ENCODE data around the gene SLC27A4. TPM values are rescaled to one million over a fixed set of nuclear protein-coding genes. Genes with fewer than 3 reads are reported as not detected.

SLC27A4 gene
- total and polyA plus RNA-seq, 2 of the 13 experiments (the other 11 are each of a cell fraction or from before 2014, with no cell fraction given) = 10.6 to 18.8 TPM

- WGBS (ENCODE audit: low lambda C conversion rate) = over 99% methylated on average over 7 of the region's 10 CpGs
- Histone ChIP-seq H3K27me3 (ENCODE audit: control insufficient read depth in 1 of 2, insufficient read depth in 2 of 2, low read length in 2 of 2) (no peaks in the 10 kb centered on the region), H3K79me2 (ENCODE audit: insufficient read depth, low read length) (no peaks in the 10 kb centered on the region), H4K20me1 (ENCODE audit: insufficient read depth, low read length) (no peaks in the 10 kb centered on the region), H3K4me2 (ENCODE audit: low read depth, low read length) (no peak overlapping the region), H3K4me3 (replicated peaks in 1 of 3; ENCODE audit: insufficient read depth in 1 of 3, low read depth in 2 of 3, low read length in 3 of 3) (no peak overlapping the region), H3K27ac (ENCODE audit: extremely low read length, insufficient read depth, low read length) (no peak overlapping the region), H3K36me3 (replicated peaks in 1 of 2; ENCODE audit: control insufficient read depth in 1 of 2, insufficient read depth in 2 of 2, low read length in 2 of 2) (peaks cover 16 to 45% of the 10 kb centered on the region in 2 experiments), H3K9ac (ENCODE audit: insufficient read depth, low read depth, low read length) (no peak overlapping the region), H2AFZ (ENCODE audit: low read length) (no peak overlapping the region), H3K9me3 (ENCODE audit: low read length) (no peaks in the 10 kb centered on the region), H3K4me1 (ENCODE audit: insufficient read depth, low read length) (no peaks in the 10 kb centered on the region)
- in situ Hi-C loops (cut with HindIII; ENCODE audit: extremely low pct_ligation_motif_present, low pct_unique_long_range_greater_than_20kb) = no loop called here
- CTCF ChIA-PET (ENCODE audit: low intra/inter-chr PET ratio, low total read pairs) = no interaction called here
- no peak for FAIRE-seq
- no TSS peak for BruUV-seq (replicated peaks)
- ATAC-seq = no peak
- POLR2A ChIA-PET = interaction anchor here (0.6 to 3.0 kb wide), 3 partner anchors 10 to 64 kb away, joined by 3 to 15 read pairs (median 3); no protein-coding TSS in a partner anchor
- no peak for DNase-seq (ENCODE audit: low spot score)
- intact Hi-C loops (cut with micrococcal nuclease; ENCODE audit: unreplicated experiment) = no loop called here
- no peak for TF ChIP-seq DNMT1 (CRISPR knock-in tag; IDR thresholded peaks at IDR 0.05)
- no peak for TF ChIP-seq PRPF4 (IDR thresholded peaks at IDR 0.05; ENCODE audit: low read depth, low read length, poor library complexity, severe bottlenecking)
- TF ChIP-seq PRMT3 (CRISPR knock-in tag; IDR thresholded peaks at IDR 0.05; ENCODE audit: borderline replicate concordance, low read depth) = no peak
- no peak for TF ChIP-seq DMTF1 (CRISPR knock-in tag; IDR thresholded peaks at IDR 0.05)
- no peak for TF ChIP-seq ZNF460 (CRISPR knock-in tag; IDR thresholded peaks at IDR 0.05; ENCODE audit: borderline replicate concordance)
- TF ChIP-seq ZNF24 (IDR thresholded peaks at IDR 0.05) = no peak
- TF ChIP-seq ZNF616 (CRISPR knock-in tag; IDR thresholded peaks at IDR 0.05; ENCODE audit: low read depth) = no peak
- no peak for TF ChIP-seq ZNF280D (CRISPR knock-in tag; IDR thresholded peaks at IDR 0.05)
- no peak for TF ChIP-seq GABPA (IDR thresholded peaks at IDR 0.05; ENCODE audit: low read depth, low read length)
- TF ChIP-seq GABPA (CRISPR knock-in tag; IDR thresholded peaks at IDR 0.05; ENCODE audit: low read depth) = no peak
- no peak for TF ChIP-seq HOXA9 (CRISPR knock-in tag; IDR thresholded peaks at IDR 0.05; ENCODE audit: borderline replicate concordance)
- TF ChIP-seq ZNF234 (CRISPR knock-in tag; conservative IDR thresholded peaks at IDR 0.05) = no peak
- TF ChIP-seq TFE3 (CRISPR knock-in tag; IDR thresholded peaks at IDR 0.05) = no peak
- no peak for TF ChIP-seq TBX2 (CRISPR knock-in tag; IDR thresholded peaks at IDR 0.05; ENCODE audit: borderline replicate concordance)
- TF ChIP-seq NBN (conservative IDR thresholded peaks at IDR 0.05) = no peak
- no peak for TF ChIP-seq FOXA1 (IDR thresholded peaks at IDR 0.05)
- no peak for TF ChIP-seq FOXA1 (CRISPR knock-in tag; IDR thresholded peaks at IDR 0.05)
- no peak for TF ChIP-seq ZBTB39 (CRISPR knock-in tag; IDR thresholded peaks at IDR 0.05)
Measured at GRCh38 chr9:128310461-128310860, 29.9 kb upstream of the SLC27A4 start.
